Naive thymus-derived CD8-positive, alpha-beta T cell (primary cell): ENCODE data around the gene C19orf44. TPM values are rescaled to one million over a fixed set of nuclear protein-coding genes. Genes with fewer than 3 reads are reported as not detected.
"Not testable (repeated sequence)": the region's sequence is repeated elsewhere in the genome, so short reads cannot be mapped to it uniquely, and the experiment has no call there.

Source experiments
- ATAC-seq, 2 donors: fragments of 150-1000 bp; cut with Tn5 transposase in 1 of 2; sonication (Bioruptor Pico), chemical (Tn5 transposase) in 1 of 2; 1 replicate in 1 of 2; 2 replicates in 1 of 2; pipeline ENCODE4 v1.10.0; 2021; ENCODE audit warnings: mild to moderate bottlenecking in 2 of 2, moderate library complexity in 2 of 2
- POLR2A ChIA-PET: fragments of 350-600 bp; sonication (Branson Sonifier 250); formaldehyde crosslinking; loops from one replicate; lab custom pipeline; 2021; ENCODE audit warnings: antibody characterized with exemption; lab: Charles Lee
- DNase-seq, 10 donors: peaks; one replicate each; pipeline versions ENCODE4 v3.0.0 to v3.0.0-alpha.2; 2020 to 2022
- H3K27ac Mint-ChIP-seq, 10 donors: one replicate each; pipeline ENCODE4 v1.8.0; 2020 to 2022; ENCODE audit warnings: mild to moderate bottlenecking in 10 of 10, mixed read lengths in 10 of 10, moderate library complexity in 4 of 10, inconsistent platforms in 1 of 10
- H3K27me3 Mint-ChIP-seq, 5 donors: one replicate each; pipeline ENCODE4 v1.8.0; 2021 to 2022; ENCODE audit warnings: mixed read lengths in 5 of 5
- H3K36me3 Mint-ChIP-seq, 3 donors: one replicate each; pipeline ENCODE4 v1.8.0; 2020 to 2022; ENCODE audit warnings: mixed read lengths in 3 of 3, mild to moderate bottlenecking in 2 of 3, inconsistent platforms in 1 of 3
- H3K4me1 Mint-ChIP-seq, 4 donors: one replicate each; pipeline ENCODE4 v1.8.0; 2021 to 2022; ENCODE audit warnings: mixed read lengths in 4 of 4
- H3K4me3 Mint-ChIP-seq, 10 donors: one replicate each; pipeline ENCODE4 v1.8.0; 2020 to 2022; ENCODE audit warnings: mild to moderate bottlenecking in 10 of 10, mixed read lengths in 10 of 10, moderate library complexity in 6 of 10, inconsistent platforms in 1 of 10
- H3K9me3 Mint-ChIP-seq, 9 donors: one replicate each; pipeline ENCODE4 v1.8.0; 2020 to 2022; ENCODE audit warnings: mixed read lengths in 9 of 9, mild to moderate bottlenecking in 3 of 9, inconsistent platforms in 1 of 9, moderate library complexity in 1 of 9
- polyA plus RNA-seq, 3 donors: library from polyadenylated mRNA; unstranded; fragments of 300-500 nt; fragmentation: Illumina TruSeq; gene quantifications; one replicate each; pipeline ENCODE4 v1.2.3, GENCODE V29; 2021
- total RNA-seq, 8 experiments: library from RNA in 2 of 8; stranded (reverse) in 2 of 8; gene quantifications; one replicate each; pipeline ENCODE4 v1.2.3 and lab custom pipeline; 2021 to 2026

C19orf44 gene
- total and polyA plus RNA-seq, 5 experiments from 2014 or later = 0.23 to 4.4 (median 3.1) TPM; not detected in 1

DNA sequence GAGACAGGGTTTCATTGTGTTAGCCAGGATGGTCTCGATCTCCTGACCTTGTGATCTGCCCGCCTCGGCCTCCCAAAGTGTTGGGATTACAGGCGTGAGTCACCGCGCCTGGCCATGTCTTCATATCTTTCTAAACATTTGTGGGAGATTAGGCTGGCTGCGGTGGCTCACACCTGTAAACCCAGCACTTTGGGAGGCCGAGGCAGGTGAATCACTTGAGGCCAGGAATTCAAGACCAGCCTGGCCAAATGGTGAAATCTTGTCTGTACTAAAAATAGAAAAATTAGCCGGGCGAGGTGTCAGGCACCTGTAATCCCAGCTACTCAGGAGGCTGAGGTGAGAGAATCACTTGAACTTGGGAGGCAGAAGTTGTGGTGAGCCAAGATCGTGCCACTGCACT is 10.0 kb downstream of the C19orf44 start:
- peaks cover 0 to 35% (median 4%) of the 10 kb centered on the region in 3 donors for H3K36me3 Mint-ChIP-seq
- H3K4me1 Mint-ChIP-seq, H3K27ac Mint-ChIP-seq, POLR2A ChIA-PET, ATAC-seq, H3K27me3 Mint-ChIP-seq, H3K9me3 Mint-ChIP-seq, DNase-seq, H3K4me3 Mint-ChIP-seq: not testable (repeated sequence)

DNA sequence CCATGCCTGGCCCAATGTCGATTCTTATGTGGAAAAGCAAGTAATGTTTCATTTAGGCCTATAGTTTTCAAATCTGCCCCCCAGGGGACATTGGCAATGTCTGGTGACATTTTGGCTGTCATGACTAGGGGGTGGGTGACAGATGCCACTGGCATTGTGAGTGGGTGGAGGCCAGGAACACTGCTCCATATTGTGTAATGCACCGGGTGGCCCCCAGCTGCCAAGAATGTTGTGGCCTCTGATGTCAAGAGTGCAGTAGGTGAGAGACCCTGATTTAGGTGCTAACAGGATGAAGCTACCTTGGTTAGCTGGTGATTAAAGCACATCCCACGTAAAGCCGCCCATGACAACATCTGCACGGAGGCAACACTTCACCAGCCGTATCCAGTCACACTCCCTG is 10.8 kb downstream of the C19orf44 start:
- Mint-ChIP-seq H3K9me3 (no peaks in the 10 kb centered on the region), H3K27ac (no peak overlapping the region), H3K4me3 (no peak overlapping the region), H3K36me3 (peaks cover 0 to 34% (median 4%) of the 10 kb centered on the region in 3 donors), H3K4me1 (peaks cover 0 to 1% (median 0%) of the 10 kb centered on the region in 4 donors), H3K27me3 (no peaks in the 10 kb centered on the region)
- POLR2A ChIA-PET = no interaction called here
- DNase-seq = no peak
- no peak for ATAC-seq

DNA sequence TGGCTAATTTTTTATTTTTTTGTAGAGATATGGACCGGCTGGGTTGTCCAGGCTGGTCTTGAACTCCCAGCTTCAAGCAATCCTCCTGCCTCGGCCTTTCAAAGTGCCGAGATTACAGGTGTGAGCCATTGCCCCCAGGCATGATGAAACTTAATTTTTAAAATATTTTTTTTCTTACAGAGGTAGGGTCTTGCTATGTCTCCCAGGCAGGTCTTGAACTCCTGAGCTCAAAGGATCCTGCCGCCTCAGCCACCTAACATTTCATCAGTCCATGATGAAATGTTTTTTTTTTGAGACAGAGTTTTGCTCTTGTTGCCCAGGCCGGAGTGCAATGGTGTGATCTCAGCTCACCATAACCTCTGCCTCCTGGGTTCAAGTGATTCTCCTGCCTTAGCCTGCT is 12.4 kb downstream of the C19orf44 start:
- Mint-ChIP-seq H3K4me3 (no peak overlapping the region), H3K27me3 (no peaks in the 10 kb centered on the region), H3K4me1 (peaks cover 0 to 1% (median 0%) of the 10 kb centered on the region in 4 donors), H3K27ac (no peak overlapping the region), H3K36me3 (peaks cover 0 to 33% (median 4%) of the 10 kb centered on the region in 3 donors), H3K9me3 (no peaks in the 10 kb centered on the region)
- ATAC-seq (no peak), DNase-seq (no peak)
- POLR2A ChIA-PET = no interaction called here

DNA sequence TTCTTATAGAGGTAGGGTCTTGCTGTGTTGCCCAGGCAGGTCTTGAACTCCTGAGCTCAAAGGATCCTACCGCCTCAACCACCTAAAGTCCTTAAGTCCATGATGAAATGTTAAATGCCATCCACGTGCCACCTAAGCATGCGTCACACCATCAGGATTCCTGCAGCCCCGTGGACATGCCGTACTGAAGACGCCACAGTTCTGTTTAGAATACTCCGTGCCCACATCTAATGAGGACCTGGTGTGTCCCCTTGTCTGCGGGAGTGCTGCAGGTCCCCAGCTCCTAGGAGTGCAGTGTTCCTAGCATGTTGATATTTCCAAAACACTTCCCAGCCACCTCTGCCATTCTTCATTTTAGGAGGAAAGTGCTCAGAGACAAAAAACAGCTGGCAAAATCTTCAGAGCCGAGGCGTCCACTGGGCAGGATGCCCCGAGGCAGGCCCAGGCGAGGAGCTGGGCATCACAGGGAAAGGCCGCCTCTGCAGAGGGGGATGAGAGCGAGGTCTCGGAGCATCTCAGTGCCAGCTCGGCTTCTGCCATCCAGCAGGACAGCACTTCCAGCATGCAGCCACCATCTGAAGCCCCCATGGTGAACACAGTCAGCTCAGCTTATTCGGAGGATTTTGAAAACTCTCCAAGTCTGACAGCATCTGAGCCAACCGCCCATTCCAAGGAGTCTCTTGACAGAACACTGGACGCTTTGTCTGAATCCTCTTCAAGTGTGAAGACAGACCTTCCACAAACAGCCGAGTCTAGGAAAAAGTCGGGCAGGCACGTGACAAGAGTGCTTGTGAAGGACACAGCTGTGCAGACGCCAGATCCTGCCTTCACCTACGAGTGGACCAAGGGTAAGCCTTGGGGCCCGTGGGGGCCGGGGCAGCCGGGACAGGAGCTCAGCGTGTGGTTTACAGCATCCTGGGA is 13.2 kb downstream of the C19orf44 start:
- DNase-seq = no peak
- Mint-ChIP-seq H3K27ac (peak overlapping the region in 1 of 10 donors; percentile 48), H3K9me3 (no peaks in the 10 kb centered on the region), H3K4me1 (peaks cover 0 to 1% (median 0%) of the 10 kb centered on the region in 4 donors), H3K36me3 (peaks cover 0 to 31% (median 4%) of the 10 kb centered on the region in 3 donors), H3K4me3 (no peak overlapping the region), H3K27me3 (no peaks in the 10 kb centered on the region)
- no peak for ATAC-seq
- POLR2A ChIA-PET = no interaction called here

DNA sequence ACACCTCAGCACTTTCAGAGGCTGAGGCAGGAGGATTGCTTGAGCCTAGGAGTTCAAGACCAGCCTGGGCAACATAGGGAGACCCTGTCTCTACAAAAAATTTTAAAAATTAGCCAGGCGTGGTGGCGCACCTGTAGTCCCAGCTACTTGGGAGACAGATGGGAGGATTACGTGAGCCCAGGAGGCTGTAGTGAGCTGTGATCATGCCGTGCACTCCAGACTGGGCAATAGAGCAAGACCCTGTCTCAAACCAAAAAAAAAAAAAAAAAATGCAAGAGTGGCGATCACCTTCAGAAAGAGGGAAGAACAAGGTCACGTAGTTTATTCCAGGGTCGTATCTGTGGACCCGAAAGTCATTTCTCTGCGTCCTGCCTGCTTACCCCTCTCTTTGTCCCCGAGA is 16.4 kb downstream of the C19orf44 start:
- H3K4me3 Mint-ChIP-seq, H3K4me1 Mint-ChIP-seq, H3K27me3 Mint-ChIP-seq, DNase-seq, H3K9me3 Mint-ChIP-seq, H3K27ac Mint-ChIP-seq, POLR2A ChIA-PET, ATAC-seq: not testable (repeated sequence)
- H3K36me3 Mint-ChIP-seq = peaks cover 0 to 28% (median 4%) of the 10 kb centered on the region in 3 donors

DNA sequence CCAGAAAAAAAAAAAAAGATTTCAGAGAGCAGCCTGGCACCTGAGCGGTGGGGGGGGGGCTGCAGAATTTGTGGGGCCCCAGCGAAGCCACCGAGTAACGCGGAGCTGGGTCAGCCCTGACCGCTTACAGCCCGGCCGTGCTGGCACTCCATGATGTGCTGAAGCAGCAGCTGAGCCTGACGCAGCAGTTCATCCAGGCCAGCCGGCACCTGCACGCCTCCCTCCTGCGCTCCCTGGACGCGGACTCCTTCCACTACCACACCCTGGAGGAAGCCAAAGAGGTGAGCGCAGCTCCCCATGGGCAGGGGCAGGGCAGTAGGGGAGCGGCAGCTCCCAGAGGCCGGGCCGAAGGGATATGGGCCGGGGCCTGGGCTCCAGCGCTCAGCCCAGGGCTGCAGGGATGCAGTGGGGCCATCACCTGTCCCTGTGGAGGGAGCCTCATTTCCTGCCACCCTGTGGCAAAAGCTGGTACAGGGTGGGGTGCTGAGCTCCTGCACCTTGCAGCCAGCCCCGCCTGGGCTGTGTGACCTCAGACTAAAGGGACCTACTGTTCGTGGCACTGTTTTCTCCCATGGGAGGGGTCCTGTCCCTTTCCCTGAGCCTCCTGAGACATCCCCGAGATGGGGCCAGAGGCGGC is 18.3 kb downstream of the C19orf44 start:
- H3K36me3 Mint-ChIP-seq = peaks cover 0 to 42% (median 4%) of the 10 kb centered on the region in 3 donors
- ATAC-seq = no peak
- H3K4me1 Mint-ChIP-seq = peaks cover 0 to 7% (median 6%) of the 10 kb centered on the region in 4 donors
- H3K9me3 Mint-ChIP-seq = no peaks in the 10 kb centered on the region
- POLR2A ChIA-PET = no interaction called here
- H3K4me3 Mint-ChIP-seq = no peak overlapping the region
- H3K27me3 Mint-ChIP-seq = no peaks in the 10 kb centered on the region
- DNase-seq = no peak
- no peak overlapping the region for H3K27ac Mint-ChIP-seq

DNA sequence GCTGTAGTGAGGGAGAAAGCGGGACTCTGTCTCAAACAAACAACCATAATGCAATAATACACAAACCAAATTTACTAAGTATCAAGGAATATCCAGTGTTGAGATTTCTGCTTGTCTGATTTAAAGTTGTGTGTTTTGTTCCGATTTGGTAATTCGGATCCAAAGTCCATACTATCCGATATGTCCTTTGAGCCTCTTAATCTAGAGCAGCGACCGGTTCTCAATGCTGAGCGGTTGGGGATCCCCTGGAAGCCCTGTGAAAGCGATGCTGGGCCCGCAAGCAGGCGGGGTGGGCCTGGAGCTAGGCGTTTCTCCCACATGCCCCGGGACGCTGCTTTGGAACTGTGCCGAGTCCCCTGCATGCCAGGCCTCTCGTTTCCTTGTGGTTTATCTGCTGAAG is 20.2 kb downstream of the C19orf44 start:
- DNase-seq (no peak), ATAC-seq (no peak)
- Mint-ChIP-seq H3K27me3 (no peaks in the 10 kb centered on the region), H3K4me1 (peaks cover 0 to 7% (median 6%) of the 10 kb centered on the region in 4 donors), H3K36me3 (peaks cover 0 to 56% (median 9%) of the 10 kb centered on the region in 3 donors), H3K4me3 (no peak overlapping the region), H3K27ac (peak overlapping the region in 5 of 10 donors; percentile 5 to 61 (median 34)), H3K9me3 (no peaks in the 10 kb centered on the region)
- POLR2A ChIA-PET = interaction anchor here (0.5 to 0.6 kb wide), 2 partner anchors 365 to 928 kb away, joined by 3 to 5 read pairs; no protein-coding TSS in a partner anchor

DNA sequence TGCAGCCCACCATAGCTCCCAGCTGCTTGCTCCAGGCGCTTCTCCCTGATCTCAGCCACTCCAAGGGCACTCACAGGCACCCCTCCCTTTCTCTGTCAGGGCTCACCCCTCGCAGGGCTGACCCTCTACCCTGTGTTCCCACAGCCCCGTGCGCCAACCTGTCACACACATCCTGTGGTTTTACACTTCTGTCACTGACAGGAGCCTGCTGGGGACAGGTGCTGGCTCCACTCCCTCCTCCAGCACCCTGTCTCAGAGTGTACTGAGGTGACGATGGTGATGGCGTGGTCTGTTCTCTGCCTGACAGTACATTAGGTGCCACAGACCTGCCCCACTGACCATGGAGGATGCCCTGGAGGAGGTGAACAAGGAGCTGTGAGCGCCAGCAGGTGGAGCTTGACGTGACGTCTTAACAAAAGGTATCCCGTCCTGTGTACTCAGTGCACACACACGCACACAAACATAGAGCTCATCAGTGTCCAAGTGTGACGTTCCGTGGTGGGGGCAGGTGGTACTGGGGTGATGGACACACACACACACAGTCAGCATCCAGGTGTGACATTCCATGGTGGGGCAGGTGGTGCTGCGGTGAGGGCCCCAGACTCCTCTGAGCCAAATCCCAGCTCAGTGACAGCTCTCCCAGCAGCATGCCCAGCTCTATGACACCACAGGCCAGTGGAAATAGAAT is 20.9 kb downstream of the C19orf44 start:
- no peak for DNase-seq
- ATAC-seq = peak; percentile 19 to 20
- peaks cover 0 to 7% (median 6%) of the 10 kb centered on the region in 4 donors for H3K4me1 Mint-ChIP-seq
- no peaks in the 10 kb centered on the region for H3K9me3 Mint-ChIP-seq
- POLR2A ChIA-PET = interaction anchor here (0.6 to 1.3 kb wide), 2 partner anchors 11 to 929 kb away, joined by 3 to 4 read pairs; no protein-coding TSS in a partner anchor
- H3K36me3 Mint-ChIP-seq = peaks cover 0 to 55% (median 9%) of the 10 kb centered on the region in 3 donors
- peak overlapping the region in 4 of 10 donors; percentile 47 to 62 (median 54) for H3K27ac Mint-ChIP-seq
- peak overlapping the region in 1 of 10 donors; percentile 24 for H3K4me3 Mint-ChIP-seq
- H3K27me3 Mint-ChIP-seq = no peaks in the 10 kb centered on the region

DNA sequence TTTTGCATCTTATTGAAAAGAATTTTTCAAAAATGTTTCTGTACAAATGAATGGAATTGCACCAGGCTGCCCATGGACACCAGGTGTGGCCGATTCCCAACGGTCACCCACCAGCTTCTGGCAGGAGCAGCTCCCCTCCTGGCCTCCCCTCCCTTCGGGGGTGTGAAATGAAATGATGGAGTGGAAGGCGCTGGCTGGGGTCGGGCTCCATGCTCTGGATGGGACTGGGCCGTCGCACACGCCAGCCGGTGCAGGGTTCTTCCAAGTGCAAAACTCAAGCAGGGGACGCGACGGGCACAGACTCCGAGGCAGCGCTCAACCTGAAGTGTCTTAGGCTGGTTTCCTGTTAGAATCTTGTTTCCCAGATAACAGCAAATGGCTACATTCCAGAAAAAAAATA is 21.9 kb downstream of the C19orf44 start:
- peaks cover 0 to 57% (median 9%) of the 10 kb centered on the region in 3 donors for H3K36me3 Mint-ChIP-seq

DNA sequence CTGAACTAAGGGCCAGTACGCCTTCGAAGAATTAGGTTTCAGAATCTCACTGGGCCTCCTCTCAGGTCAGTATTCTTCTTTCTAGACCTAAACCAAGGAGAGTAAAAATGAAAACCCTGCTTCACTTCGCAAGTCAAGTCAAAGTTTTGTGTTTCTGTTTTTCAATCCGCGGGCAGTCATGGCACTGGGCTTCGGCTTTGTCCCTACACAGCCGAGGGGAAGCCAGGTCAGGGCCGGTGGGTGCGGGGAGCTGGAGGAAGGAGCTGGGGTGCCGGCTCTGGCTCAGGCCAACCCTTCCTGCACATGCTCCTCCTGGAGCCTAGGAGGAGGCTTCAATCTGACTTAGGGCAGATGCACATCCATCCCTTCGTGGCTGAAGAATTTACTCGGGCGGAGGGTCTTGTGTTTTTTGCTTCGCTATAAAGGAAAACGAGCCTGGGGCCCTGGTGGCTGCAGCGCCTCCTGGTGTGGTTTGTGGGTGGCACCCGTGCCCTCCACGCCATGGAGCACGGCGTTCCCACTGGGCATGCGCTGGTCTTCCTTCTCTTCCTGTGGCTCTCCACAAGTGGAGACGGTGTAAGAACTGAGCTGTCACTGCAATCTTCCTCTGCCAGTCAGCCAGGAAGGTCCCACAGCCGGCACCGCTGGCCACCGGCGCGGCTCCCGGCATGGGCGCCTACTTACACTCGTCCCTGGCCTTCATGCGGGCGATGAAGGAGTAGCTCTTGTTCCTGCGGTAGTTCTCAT is 22.5 kb downstream of the C19orf44 start:
- POLR2A ChIA-PET = interaction anchor here (0.5 to 1.4 kb wide), 2 partner anchors 72 to 121 kb away, joined by 3 to 4 read pairs; no protein-coding TSS in a partner anchor
- DNase-seq = no peak
- Mint-ChIP-seq H3K4me1 (peaks cover 0 to 7% (median 6%) of the 10 kb centered on the region in 4 donors), H3K36me3 (peaks cover 0 to 61% (median 9%) of the 10 kb centered on the region in 3 donors), H3K27ac (peak overlapping the region in 3 of 10 donors; percentile 22 to 53 (median 48)), H3K27me3 (no peaks in the 10 kb centered on the region), H3K4me3 (no peak overlapping the region), H3K9me3 (no peaks in the 10 kb centered on the region)
- no peak for ATAC-seq

More for the DNA sequence above, 21.9 kb downstream of the C19orf44 start:
- Mint-ChIP-seq H3K27ac (peak overlapping the region in 1 of 10 donors; percentile 46), H3K4me1 (peaks cover 0 to 7% (median 6%) of the 10 kb centered on the region in 4 donors), H3K9me3 (no peaks in the 10 kb centered on the region), H3K4me3 (no peak overlapping the region), H3K27me3 (no peaks in the 10 kb centered on the region)
- DNase-seq = no peak
- POLR2A ChIA-PET = interaction anchor here (0.5 to 1.4 kb wide), 3 partner anchors 10 to 121 kb away, joined by 3 to 4 read pairs (median 4); no protein-coding TSS in a partner anchor
- no peak for ATAC-seq

DNA sequence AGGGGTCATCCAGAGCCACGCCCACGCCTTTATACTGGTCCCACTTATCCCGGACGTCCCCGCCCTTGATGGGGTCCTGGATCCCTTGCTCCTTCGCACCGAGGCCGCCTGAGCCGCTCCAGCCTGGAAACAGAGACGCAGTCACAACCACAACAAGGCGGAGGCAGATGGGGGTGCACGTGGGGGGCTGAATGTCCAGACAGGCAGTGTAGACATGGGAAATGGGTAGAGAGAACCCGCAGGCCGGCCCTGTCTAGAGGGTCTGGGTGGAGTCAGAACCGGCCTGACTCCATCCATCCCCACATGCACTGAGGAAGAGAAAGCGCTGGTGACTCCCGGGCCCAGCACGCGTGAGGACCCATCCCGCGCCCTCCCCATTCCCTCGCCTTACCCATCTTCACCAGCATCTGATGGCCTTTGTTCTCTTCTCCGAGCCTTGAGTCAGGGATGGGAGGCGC is 23.1 kb downstream of the C19orf44 start:
- ATAC-seq = no peak
- peak overlapping the region in 1 of 10 donors; percentile 29 for H3K4me3 Mint-ChIP-seq

More for the DNA sequence above, 23.1 kb downstream of the C19orf44 start:
- H3K27ac Mint-ChIP-seq = peak overlapping the region in 1 of 10 donors; percentile 53
- no peaks in the 10 kb centered on the region for H3K9me3 Mint-ChIP-seq
- no peaks in the 10 kb centered on the region for H3K27me3 Mint-ChIP-seq
- peaks cover 0 to 7% (median 6%) of the 10 kb centered on the region in 4 donors for H3K4me1 Mint-ChIP-seq
- DNase-seq = no peak
- POLR2A ChIA-PET = interaction anchor here (1.4 kb wide), 1 partner anchor 72 kb away, joined by 3 read pairs; no protein-coding TSS in a partner anchor
- H3K36me3 Mint-ChIP-seq = peaks cover 0 to 66% (median 9%) of the 10 kb centered on the region in 3 donors
